Neutrophil (primary cell): ENCODE data around the gene ZGRF1.

Experiments
- H3K27ac ChIP-seq: fragments of 200-600 bp; sonication (generic); 2 replicates; pipeline ENCODE4 v1.5.1; 2016; ENCODE audit warnings: mild to moderate bottlenecking, moderate library complexity
- H3K27me3 ChIP-seq: fragments of 200-600 bp; sonication (generic); 2 replicates; pipeline ENCODE4 v1.6.0; 2016; ENCODE audit warnings: mild to moderate bottlenecking
- H3K36me3 ChIP-seq: fragments of 200-600 bp; sonication (generic); 2 replicates; pipeline ENCODE4 v1.5.1; 2017
- H3K4me1 ChIP-seq, 2 experiments: fragments of 200-600 bp in 1 of 2; sonication (generic) in 1 of 2; 1 replicate in 1 of 2; 2 replicates in 1 of 2; pipeline versions ENCODE4 v1.5.1 to v1.6.1; 2013 to 2016; ENCODE audit warnings: low read depth in 1 of 2, low read length in 1 of 2, mild to moderate bottlenecking in 1 of 2, moderate library complexity in 1 of 2; ENCODE audit not compliant: control insufficient read depth in 1 of 2, insufficient read depth in 1 of 2
- H3K4me3 ChIP-seq, 2 experiments: fragments of 200-600 bp in 1 of 2; sonication (generic) in 1 of 2; 1 replicate in 1 of 2; 2 replicates in 1 of 2; pipeline ENCODE4 v1.5.1; 2013 to 2016; ENCODE audit warnings: low read depth in 1 of 2, low read length in 1 of 2, mild to moderate bottlenecking in 1 of 2, moderate library complexity in 1 of 2
- H3K9me3 ChIP-seq: fragments of 200-600 bp; sonication (generic); 2 replicates; pipeline ENCODE4 v1.5.1; 2016
- TF ChIP-seq, protein P1 (sequence below): fragments of 200-600 bp; sonication (generic); IDR thresholded peaks from 2 replicates; pipeline ENCODE4 v1.5.1; 2016; ENCODE audit warnings: antibody characterized with exemption

The ZGRF1 gene

DNA sequence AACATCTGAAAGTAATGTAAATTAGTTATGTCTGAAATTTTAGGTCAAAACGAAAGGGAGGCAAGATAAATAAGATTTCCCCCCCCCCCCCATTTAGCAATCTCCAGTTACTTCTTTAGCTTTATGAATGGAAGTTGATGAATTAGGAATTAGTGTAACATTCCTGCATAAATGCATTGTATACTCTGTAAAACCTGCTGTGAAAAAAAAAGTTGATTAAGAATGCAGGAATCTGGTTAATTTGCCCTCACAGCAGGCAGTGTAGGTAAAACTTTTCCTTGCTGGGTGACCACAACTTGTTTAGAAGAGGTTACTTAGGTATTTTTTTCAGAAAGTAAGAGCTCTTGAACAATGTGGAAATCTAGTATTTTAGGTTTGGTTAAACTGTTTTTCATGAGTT, 15.5 kb upstream of the ZGRF1 start:
- no peak overlapping the region for H3K4me3 ChIP-seq
- no peaks in the 10 kb centered on the region for H3K4me1 ChIP-seq
- peaks cover 98% of the 10 kb centered on the region for H3K36me3 ChIP-seq
- TF ChIP-seq, protein P1, sequence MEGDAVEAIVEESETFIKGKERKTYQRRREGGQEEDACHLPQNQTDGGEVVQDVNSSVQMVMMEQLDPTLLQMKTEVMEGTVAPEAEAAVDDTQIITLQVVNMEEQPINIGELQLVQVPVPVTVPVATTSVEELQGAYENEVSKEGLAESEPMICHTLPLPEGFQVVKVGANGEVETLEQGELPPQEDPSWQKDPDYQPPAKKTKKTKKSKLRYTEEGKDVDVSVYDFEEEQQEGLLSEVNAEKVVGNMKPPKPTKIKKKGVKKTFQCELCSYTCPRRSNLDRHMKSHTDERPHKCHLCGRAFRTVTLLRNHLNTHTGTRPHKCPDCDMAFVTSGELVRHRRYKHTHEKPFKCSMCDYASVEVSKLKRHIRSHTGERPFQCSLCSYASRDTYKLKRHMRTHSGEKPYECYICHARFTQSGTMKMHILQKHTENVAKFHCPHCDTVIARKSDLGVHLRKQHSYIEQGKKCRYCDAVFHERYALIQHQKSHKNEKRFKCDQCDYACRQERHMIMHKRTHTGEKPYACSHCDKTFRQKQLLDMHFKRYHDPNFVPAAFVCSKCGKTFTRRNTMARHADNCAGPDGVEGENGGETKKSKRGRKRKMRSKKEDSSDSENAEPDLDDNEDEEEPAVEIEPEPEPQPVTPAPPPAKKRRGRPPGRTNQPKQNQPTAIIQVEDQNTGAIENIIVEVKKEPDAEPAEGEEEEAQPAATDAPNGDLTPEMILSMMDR = no peak
- no peak overlapping the region for H3K27ac ChIP-seq
- no peaks in the 10 kb centered on the region for H3K9me3 ChIP-seq
- no peaks in the 10 kb centered on the region for H3K27me3 ChIP-seq

DNA sequence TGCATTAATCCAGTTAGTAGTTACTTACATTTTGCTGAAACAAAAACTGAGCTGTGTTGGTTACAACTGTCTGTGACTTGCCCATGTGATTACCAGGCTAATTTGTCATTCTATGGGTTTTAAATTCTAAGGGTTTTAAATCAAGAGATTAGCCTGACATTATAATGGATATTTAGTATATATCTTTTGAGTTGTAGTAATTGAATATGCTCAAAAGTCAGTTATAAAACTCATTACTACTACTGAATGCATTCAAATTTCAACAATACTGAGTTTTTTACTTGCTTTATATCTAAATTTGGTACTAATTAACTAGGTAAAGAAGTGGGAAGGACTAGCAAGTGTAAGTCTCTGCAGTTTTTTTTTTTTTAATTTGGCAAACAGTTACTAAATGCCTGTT, 14.9 kb upstream of the ZGRF1 start:
- Histone ChIP-seq H3K9me3 (no peaks in the 10 kb centered on the region), H3K36me3 (peaks cover 99% of the 10 kb centered on the region), H3K27me3 (no peaks in the 10 kb centered on the region), H3K4me3 (no peak overlapping the region), H3K4me1 (no peaks in the 10 kb centered on the region), H3K27ac (no peak overlapping the region)
- TF ChIP-seq, protein P1 = no peak

DNA sequence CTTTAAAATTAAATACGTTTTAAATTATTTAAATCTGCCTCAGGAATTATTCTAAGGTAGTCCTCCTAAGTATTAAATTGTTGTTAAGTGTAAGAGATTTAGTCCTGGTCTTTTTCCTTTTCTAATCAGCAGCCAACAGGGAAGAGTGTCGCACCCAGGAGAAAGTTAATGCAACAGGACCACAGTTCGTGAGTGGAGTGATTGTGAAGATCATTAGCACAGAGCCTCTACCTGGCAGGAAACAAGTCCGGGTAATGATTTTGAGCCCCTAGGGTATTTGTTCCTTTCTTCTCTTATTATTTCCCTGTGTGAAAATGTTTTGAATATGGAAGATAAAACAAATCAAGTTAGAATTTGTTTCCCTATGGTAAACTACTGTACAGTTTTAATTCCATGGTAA, 13.6 kb upstream of the ZGRF1 start:
- TF ChIP-seq, protein P1 = no peak
- Histone ChIP-seq H3K36me3 (peaks cover 99% of the 10 kb centered on the region), H3K9me3 (no peaks in the 10 kb centered on the region), H3K4me3 (no peak overlapping the region), H3K27me3 (no peaks in the 10 kb centered on the region), H3K4me1 (no peaks in the 10 kb centered on the region), H3K27ac (no peak overlapping the region)

DNA sequence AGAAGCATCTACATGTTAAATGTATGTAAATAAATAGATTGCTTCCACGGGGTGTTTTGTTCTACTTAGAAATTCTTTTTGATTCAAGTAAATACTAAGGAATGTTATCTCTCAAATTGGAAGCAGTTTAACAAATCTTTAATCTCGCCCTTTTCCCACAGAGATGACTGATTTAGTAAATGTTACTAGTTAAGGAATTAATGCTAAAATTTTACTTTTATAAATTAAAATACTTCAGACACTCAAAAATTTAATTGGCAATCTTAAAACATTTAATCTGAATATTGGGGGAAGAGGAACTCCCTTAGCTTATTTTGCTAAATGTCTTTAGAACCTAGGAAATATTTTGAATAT, 12.3 kb upstream of the ZGRF1 start:
- no peaks in the 10 kb centered on the region for H3K27me3 ChIP-seq
- peaks cover 93% of the 10 kb centered on the region for H3K36me3 ChIP-seq
- no peak overlapping the region for H3K27ac ChIP-seq
- H3K4me3 ChIP-seq = no peak overlapping the region
- H3K4me1 ChIP-seq = no peaks in the 10 kb centered on the region
- H3K9me3 ChIP-seq = no peaks in the 10 kb centered on the region
- TF ChIP-seq, protein P1 = no peak

DNA sequence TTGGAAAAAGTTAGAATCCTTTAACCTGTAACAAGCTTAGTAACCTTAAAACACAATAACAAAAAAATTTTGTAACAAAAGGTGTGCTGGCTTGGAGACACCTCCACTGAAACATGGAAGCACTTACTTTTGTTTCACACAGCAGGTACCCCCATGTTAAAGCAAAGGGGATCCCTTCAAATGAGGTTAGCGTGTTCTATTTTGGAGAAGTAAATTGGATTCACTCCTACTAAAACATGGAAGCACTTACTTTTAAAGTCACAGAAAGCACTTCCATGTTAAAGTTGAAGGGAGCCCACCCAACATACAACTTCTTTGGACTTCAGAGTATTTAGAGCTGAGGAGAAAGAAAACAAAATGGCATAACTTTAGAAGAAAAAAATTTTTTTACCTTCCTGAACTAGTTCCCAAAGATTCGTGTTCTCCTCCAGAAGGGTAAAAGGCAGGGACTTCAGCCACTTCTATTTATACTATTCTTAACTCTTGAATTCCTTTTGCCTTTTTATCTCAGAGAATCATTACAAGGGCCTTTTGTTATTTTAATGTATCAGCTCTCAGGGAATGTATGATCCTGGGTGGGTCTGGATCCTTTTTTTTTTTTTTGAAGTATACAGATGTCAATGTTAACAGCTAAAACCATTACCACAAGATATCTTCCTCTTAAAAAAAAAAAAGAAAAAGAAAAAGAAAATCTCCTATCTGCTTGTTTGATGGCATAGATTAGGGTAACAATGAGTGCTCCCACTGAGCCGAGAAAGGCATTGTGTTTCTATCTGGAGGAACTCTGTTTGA, 11.8 kb upstream of the ZGRF1 start:
- H3K4me1 ChIP-seq = no peaks in the 10 kb centered on the region
- no peak overlapping the region for H3K4me3 ChIP-seq
- H3K27ac ChIP-seq = no peak overlapping the region
- no peaks in the 10 kb centered on the region for H3K9me3 ChIP-seq
- TF ChIP-seq, protein P1 = no peak
- no peaks in the 10 kb centered on the region for H3K27me3 ChIP-seq
- H3K36me3 ChIP-seq = peaks cover 90% of the 10 kb centered on the region
